Activated CD4-positive, alpha-beta memory T cell treated with anti-CD3 and anti-CD28 coated beads, Interleukin-2, amount 10 ng/mL, durations not matched to agents 7 days and 5 days (primary cell): ENCODE results near the gene NMT1. TPM values are rescaled to one million over a fixed set of nuclear protein-coding genes. Genes with fewer than 3 reads are reported as not detected.

Experiments
- CTCF ChIA-PET: fragments of 350-600 bp; sonication (Branson Sonifier 250); formaldehyde crosslinking; loops from one replicate; lab custom pipeline; 2021; ENCODE audit warnings: antibody characterized with exemption, inconsistent platforms; lab: Charles Lee
- POLR2A ChIA-PET: fragments of 350-600 bp; sonication (Branson Sonifier 250); formaldehyde crosslinking; loops from one replicate; lab custom pipeline; 2021; ENCODE audit warnings: antibody characterized with exemption; lab: Charles Lee
- DNase-seq: peaks from one replicate; pipeline ENCODE4 v3.0.0-alpha.2; 2020
- H3K27ac Mint-ChIP-seq: one replicate; pipeline ENCODE4 v1.8.0; 2021; ENCODE audit warnings: mild to moderate bottlenecking, mixed read lengths
- H3K27me3 Mint-ChIP-seq: one replicate; pipeline ENCODE4 v1.8.0; 2021; ENCODE audit warnings: mixed read lengths
- H3K36me3 Mint-ChIP-seq: one replicate; pipeline ENCODE4 v1.8.0; 2021; ENCODE audit warnings: low read depth, mixed read lengths
- H3K4me1 Mint-ChIP-seq: one replicate; pipeline ENCODE4 v1.8.0; 2021; ENCODE audit warnings: mixed read lengths
- H3K4me3 Mint-ChIP-seq: one replicate; pipeline ENCODE4 v1.8.0; 2021; ENCODE audit warnings: mild to moderate bottlenecking, mixed read lengths
- H3K9me3 Mint-ChIP-seq: one replicate; pipeline ENCODE4 v1.8.0; 2021; ENCODE audit warnings: mixed read lengths
- total RNA-seq, 2 experiments: library from RNA; stranded (reverse); gene quantifications; one replicate each; pipeline ENCODE4 v1.2.3, GENCODE V29; 2021

Gene NMT1
- total RNA-seq = 100 to 1,000 TPM; 114 TPM

DNA sequence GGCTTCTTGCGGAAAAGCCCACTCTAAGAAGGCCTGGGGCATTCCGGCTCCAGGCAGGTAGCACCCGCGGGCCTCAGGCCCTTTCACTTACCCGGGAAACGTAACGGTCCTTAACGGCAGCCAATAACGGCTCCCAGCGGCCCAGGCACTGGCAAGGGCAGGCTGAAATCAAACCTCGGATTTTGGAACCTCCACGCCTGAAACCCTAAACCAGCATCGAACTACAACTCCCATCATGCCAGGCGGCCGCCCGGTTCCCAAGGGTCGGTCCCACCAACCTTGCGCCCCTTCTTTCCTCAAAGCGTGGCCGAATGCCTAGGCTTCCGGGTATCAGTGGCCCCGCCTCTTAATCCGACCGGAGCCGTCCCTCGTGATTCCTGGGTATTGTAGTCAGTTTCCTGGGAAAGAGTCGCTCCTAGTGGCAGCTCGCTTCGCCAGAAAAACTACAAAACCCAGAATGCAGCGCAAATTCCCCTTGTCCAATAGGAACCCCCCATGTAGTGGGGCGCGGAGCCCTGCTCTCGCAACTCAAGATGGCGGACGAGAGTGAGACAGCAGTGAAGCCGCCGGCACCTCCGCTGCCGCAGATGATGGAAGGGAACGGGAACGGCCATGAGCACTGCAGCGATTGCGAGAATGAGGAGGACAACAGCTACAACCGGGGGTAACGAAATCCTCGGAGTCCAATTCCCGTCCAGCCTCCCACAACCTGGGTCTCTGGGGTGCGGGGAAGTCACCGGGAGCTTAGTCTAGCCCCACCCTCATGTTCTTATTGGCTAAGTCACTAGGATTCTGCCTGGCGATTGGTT, at the start of gene NMT1:
Gene NMT1, plus strand, starts transcription at position 521 of the 809 bp plus-strand sequence. Its CDS starts 13 bp downstream, at position 534.
- peak; percentile 98 for DNase-seq
- Mint-ChIP-seq H3K9me3 (no peaks in the 10 kb centered on the region), H3K4me3 (peak within 1 kb of the TSS; percentile 89), H3K36me3 (peaks cover 18% of the 10 kb centered on the region), H3K27me3 (no peaks in the 10 kb centered on the region), H3K27ac (peak within 1 kb of the TSS; percentile 96), H3K4me1 (peaks cover 42% of the 10 kb centered on the region)
- POLR2A ChIA-PET = interaction anchor here (0.6 to 6.6 kb wide), 27 partner anchors 11 to 874 kb away, joined by 3 to 159 read pairs (median 4); partner anchors contain the start of genes ACBD4, C1QL1, CCDC43 and DCAKD
- CTCF ChIA-PET = interaction anchor here (0.6 to 3.8 kb wide), 7 partner anchors 9 to 282 kb away, joined by 3 to 23 read pairs (median 3); partner anchors contain the start of gene ACBD4

DNA sequence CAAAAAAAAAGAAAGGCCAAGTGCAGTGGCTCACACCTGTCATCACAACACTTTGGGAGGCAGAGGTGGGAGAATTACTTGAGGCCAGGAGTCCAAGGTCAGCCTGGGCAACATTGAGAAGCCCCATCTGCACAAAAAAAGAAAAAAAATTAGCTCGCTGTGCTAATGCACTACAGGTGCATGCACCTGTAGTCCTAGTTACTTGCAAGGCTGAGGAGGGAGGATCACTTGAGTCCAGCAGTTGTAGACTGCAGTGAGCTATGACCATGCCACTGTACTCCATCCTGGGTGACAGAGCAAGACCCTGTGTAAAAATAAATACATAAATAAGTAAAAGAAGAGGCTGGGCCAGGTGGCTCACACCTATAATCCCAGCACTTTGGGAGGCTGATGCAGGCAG, 49.4 kb upstream of the NMT1 start:
- Mint-ChIP-seq H3K4me3 (no peak overlapping the region), H3K9me3 (no peaks in the 10 kb centered on the region), H3K27me3 (peaks cover 13% of the 10 kb centered on the region), H3K36me3 (no peaks in the 10 kb centered on the region), H3K27ac (no peak overlapping the region), H3K4me1 (peaks cover 7% of the 10 kb centered on the region)
- POLR2A ChIA-PET = no interaction called here
- CTCF ChIA-PET = interaction anchor here (0.9 kb wide), 1 partner anchor 14 kb away, joined by 3 read pairs; no protein-coding TSS in a partner anchor
- DNase-seq = no peak

DNA sequence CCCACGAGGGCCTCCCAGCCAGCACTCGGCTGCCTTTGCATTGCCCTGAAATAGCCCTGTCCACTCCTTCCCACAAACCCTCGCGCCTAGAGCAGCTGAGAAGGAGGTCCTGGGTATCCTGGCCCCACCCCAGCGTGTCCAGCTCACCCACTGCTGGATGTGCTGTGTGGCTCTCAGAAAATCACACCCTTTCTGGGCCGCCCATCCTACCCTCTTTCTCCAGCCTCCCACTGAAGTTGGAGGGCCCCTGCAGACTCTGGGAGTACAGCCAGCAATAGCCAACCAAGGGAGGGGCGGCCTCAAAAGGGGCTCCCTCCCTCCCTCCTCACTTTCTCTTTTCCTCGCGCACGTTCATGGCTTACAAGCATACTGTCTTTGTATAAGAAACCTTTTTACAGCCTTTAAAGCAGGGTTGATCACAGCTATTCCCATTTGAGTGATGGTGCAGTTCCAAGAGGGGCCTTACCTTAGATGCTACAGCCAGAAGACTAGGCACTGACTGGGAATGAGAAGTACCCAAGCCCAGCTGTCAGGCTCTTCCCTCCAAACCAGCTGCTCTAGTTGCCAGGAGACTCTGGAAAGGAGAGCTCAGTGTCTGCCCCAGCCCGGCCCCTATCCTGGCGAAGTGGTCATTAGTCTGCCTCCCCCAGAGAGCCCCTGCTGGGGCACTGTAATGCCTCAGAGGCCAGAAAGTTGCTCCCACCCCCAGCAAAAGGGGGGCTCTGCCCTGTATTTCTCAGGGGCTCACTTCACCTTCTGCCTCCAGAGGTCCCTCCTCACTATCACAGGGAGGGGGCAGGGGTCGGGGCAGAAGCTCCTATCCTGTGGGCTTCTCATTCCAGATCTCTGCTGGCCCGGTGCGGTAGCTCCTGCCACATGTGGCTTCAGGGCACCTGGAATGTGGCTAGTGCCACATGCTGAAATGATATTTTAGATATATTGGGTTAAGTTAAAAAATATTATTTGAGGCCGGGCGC, 47.8 kb upstream of the NMT1 start:
- Mint-ChIP-seq H3K27me3 (peaks cover 11% of the 10 kb centered on the region), H3K9me3 (no peaks in the 10 kb centered on the region), H3K36me3 (no peaks in the 10 kb centered on the region), H3K4me1 (peaks cover under 1% of the 10 kb centered on the region), H3K27ac (no peak overlapping the region), H3K4me3 (no peak overlapping the region)
- no peak for DNase-seq
- POLR2A ChIA-PET = interaction anchor here (0.8 kb wide), 1 partner anchor 11 kb away, joined by 3 read pairs; no protein-coding TSS in a partner anchor
- CTCF ChIA-PET = interaction anchor here (1.3 to 2.2 kb wide), 2 partner anchors 10 to 12 kb away, joined by 3 to 6 read pairs; no protein-coding TSS in a partner anchor

DNA sequence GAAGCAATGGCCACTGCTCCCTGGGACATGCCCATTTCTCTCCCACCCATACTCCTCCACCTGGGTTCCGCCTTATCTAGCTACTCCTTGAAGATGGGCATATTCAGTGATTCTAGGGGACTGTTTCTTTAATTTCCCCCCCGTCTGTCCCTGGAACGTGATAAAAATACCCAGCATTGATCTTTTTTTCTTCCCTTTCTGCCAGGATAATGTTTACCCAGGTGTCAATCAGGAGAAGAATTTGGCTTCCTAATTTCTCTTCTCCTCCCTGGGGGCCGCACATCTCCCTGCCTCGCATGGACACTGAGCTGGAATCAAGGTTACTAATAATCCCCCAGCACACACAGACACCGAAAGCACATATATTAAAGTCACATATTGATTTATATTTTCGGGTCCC, 44.9 kb upstream of the NMT1 start:
- Mint-ChIP-seq H3K27me3 (peaks cover 32% of the 10 kb centered on the region), H3K9me3 (no peaks in the 10 kb centered on the region), H3K27ac (no peak overlapping the region), H3K4me1 (peaks cover 13% of the 10 kb centered on the region), H3K4me3 (no peak overlapping the region), H3K36me3 (peaks cover 5% of the 10 kb centered on the region)
- ChIA-PET CTCF (interaction anchor here (0.9 kb wide), 1 partner anchor 9 kb away, joined by 4 read pairs; no protein-coding TSS in a partner anchor), POLR2A (no interaction called here)
- no peak for DNase-seq

DNA sequence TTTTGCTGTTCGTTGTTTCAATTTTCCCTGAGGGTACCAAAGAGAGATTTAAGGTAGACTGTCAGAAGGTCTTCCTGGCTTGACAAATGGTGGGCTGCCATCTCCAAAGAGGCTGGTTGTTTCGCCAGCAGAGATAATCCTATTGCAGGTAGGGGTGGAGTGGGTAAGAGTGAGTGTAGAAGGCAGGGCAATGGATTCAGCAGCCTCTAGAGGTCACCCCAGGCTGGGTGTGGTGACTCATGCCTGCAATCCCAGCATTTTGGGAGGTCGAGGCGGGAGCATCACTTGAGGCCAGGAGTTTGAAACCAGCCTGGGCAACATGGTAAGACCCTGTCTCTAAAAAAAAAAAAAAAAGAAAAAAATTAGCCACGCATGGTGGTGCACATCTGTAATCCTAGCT, 44.3 kb upstream of the NMT1 start:
- Mint-ChIP-seq H3K27me3 (peaks cover 36% of the 10 kb centered on the region), H3K27ac (no peak overlapping the region), H3K4me1 (peaks cover 15% of the 10 kb centered on the region), H3K9me3 (no peaks in the 10 kb centered on the region), H3K36me3 (peaks cover 5% of the 10 kb centered on the region), H3K4me3 (no peak overlapping the region)
- ChIA-PET CTCF (interaction anchor here (3.6 kb wide), 1 partner anchor 33 kb away, joined by 12 read pairs; no protein-coding TSS in a partner anchor), POLR2A (no interaction called here)
- no peak for DNase-seq

DNA sequence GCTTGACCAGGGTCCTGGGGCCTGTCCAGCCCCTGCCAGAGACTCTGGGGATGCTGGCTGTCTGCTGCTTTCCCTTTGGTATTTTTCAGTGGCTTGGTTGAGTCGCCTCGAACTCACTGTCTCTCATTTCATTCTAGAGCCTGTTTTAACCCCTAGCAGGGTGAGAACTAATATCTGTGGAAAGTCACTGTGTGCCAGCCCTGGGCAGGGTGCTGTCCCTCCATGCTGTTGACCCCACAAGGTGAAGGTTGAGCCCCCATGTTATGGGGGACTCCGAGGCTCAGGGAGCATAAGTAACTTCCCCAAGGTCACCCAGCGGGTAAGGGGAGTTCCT, 42.6 kb upstream of the NMT1 start:
- CTCF ChIA-PET = interaction anchor here (3.6 to 5.0 kb wide), 2 partner anchors 32 to 97 kb away, joined by 12 to 53 read pairs; no protein-coding TSS in a partner anchor
- POLR2A ChIA-PET = no interaction called here
- H3K27ac Mint-ChIP-seq = no peak overlapping the region
- H3K27me3 Mint-ChIP-seq = peaks cover 36% of the 10 kb centered on the region
- H3K4me1 Mint-ChIP-seq = peaks cover 17% of the 10 kb centered on the region
- no peak for DNase-seq
- no peaks in the 10 kb centered on the region for H3K9me3 Mint-ChIP-seq
- peak overlapping the region; percentile 71 for H3K4me3 Mint-ChIP-seq
- peaks cover 5% of the 10 kb centered on the region for H3K36me3 Mint-ChIP-seq

DNA sequence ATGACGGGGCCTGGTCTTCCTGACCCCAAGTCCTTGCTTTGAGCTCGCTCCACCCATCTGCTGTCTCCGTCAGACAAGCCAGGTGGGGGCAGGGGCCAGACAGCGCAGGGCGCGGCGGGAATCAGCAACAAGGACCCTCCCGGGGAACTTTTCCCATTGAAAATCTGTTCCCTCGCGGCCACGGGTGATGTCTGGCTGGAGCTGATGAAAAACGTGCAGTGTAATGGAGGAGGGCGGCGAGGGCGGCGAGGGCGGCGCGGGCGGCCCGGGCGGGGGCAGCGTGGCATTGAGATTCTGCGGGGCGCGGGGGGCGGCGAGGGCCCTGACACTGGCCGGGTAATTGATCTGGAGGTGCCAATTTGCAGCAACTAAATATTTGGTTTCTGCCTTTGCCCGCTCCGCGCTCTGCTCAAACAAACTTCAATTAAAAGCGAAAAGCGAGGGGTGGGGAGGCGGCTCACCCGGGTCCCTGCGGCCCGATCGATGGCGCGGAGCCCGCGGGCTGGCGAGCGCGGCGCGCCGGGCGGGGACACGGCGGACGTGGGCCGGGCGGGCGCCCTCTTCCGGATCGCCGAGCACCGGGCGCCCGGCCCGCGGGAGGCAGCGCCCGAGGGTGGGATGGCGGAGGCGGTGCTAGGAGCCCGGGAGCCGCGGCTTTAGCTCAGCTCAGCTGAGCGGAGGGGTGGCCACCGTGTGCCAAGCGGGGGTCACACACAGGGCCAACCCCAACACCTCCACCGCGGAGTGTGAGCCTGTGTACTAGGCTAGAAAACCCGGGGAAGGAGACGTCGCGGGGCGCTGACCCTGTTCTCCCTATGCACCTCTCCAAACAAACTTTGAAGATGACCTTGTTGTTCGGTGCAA, 42.0 kb upstream of the NMT1 start:
- peak; percentile 43 for DNase-seq
- peak overlapping the region; percentile 71 for H3K4me3 Mint-ChIP-seq
- H3K27ac Mint-ChIP-seq = no peak overlapping the region
- peaks cover 5% of the 10 kb centered on the region for H3K36me3 Mint-ChIP-seq
- ChIA-PET CTCF (interaction anchor here (1.1 to 5.0 kb wide), 6 partner anchors 31 to 240 kb away, joined by 3 to 53 read pairs (median 4); no protein-coding TSS in a partner anchor), POLR2A (interaction anchor here (1.1 to 3.2 kb wide), 4 partner anchors 32 to 120 kb away, joined by 4 to 16 read pairs (median 6); partner anchors contain the start of genes EFTUD2 and NMT1)
- peaks cover 36% of the 10 kb centered on the region for H3K27me3 Mint-ChIP-seq
- H3K4me1 Mint-ChIP-seq = peaks cover 17% of the 10 kb centered on the region
- H3K9me3 Mint-ChIP-seq = no peaks in the 10 kb centered on the region

DNA sequence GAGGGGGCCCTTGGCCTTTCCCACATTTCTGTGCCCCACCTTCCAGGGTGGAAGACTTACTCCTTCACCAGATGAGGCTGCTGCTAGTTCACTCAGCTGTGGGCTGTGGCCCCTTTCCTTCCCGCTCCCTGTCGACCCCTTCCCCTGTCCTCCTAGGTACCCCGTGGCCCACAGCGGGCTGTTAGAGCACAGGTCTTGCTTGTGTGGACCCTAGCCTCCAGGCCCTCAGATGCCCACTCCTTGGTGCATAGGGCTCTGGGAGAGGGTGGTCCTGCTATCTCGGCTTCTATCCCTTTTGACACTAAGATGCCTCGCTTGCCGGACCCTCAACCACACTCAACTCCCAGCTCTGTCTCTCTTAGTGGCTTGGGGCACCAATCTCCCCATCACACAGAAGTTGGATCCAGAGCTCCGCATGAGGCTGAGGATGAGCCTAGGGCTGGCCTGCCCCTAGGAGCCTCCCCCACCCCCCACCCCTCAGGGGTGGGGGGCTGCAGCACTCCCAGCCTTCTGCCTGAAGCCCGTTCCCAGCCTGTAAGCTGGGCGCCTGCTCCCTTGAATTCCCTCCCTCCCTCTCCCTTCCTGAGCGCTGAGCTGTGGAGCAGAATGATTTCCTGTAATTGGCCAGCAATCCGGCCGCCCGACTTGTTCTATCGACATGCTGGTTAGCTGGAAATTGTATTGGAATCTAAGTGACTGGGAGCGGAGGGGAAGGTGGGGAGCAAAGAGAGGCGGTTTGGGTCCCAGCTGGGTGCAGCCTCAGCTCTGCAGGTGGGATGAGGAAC, 40.6 kb upstream of the NMT1 start:
- peaks cover 5% of the 10 kb centered on the region for H3K36me3 Mint-ChIP-seq
- no peak for DNase-seq
- no peak overlapping the region for H3K27ac Mint-ChIP-seq
- peaks cover 36% of the 10 kb centered on the region for H3K27me3 Mint-ChIP-seq
- H3K4me1 Mint-ChIP-seq = peaks cover 17% of the 10 kb centered on the region
- CTCF ChIA-PET = interaction anchor here (0.6 to 5.0 kb wide), 15 partner anchors 11 to 245 kb away, joined by 3 to 53 read pairs (median 4); partner anchors contain the start of genes ACBD4 and C1QL1
- POLR2A ChIA-PET = interaction anchor here (0.9 to 3.2 kb wide), 8 partner anchors 30 to 245 kb away, joined by 3 to 16 read pairs (median 4); partner anchors contain the start of genes EFTUD2 and NMT1
- no peaks in the 10 kb centered on the region for H3K9me3 Mint-ChIP-seq
- H3K4me3 Mint-ChIP-seq = peak overlapping the region; percentile 7

DNA sequence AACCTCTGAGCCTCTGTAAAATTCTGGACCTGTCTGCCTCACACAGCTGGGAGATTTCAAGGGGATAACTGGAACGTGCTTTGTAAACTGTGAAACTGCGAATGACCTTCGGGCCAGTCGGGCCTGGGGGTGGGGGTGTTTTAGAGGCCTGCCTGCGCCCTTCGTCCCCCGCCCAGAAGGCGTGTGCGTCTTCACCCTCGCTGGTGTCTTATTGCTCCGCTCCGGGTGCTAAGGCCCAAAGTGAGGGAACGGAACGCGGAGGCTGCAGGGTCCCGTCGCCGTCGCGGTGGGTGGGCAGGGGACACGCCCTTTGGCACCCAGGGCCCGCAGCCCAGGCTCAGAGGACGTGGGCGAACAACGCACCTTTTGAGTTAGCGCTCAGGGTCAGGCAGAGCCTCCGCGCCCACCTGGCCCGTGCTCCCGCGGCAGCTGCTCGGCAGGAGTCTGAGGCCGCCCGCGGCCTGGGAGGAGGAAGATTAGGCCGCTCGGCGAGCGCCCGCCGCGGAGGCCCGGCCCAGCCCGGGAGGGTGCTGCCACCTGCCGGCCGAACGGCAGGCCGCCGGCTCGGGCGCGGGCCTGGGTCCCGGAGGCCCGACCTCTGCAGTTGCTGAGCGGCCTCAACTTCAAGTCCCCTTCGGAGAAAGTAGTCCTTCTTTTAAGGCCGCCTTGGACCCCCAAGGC, 39.4 kb upstream of the NMT1 start:
- peaks cover 5% of the 10 kb centered on the region for H3K36me3 Mint-ChIP-seq
- H3K9me3 Mint-ChIP-seq = no peaks in the 10 kb centered on the region
- peak overlapping the region; percentile 0 for H3K4me3 Mint-ChIP-seq
- POLR2A ChIA-PET = interaction anchor here (0.9 to 3.2 kb wide), 5 partner anchors 13 to 246 kb away, joined by 3 to 16 read pairs (median 3); partner anchors contain the start of genes EFTUD2 and KIF18B
- peaks cover 17% of the 10 kb centered on the region for H3K4me1 Mint-ChIP-seq
- no peak overlapping the region for H3K27ac Mint-ChIP-seq
- CTCF ChIA-PET = interaction anchor here (0.6 to 5.0 kb wide), 20 partner anchors 10 to 166 kb away, joined by 3 to 53 read pairs (median 4); partner anchors contain the start of genes ACBD4 and C1QL1
- H3K27me3 Mint-ChIP-seq = peaks cover 34% of the 10 kb centered on the region
- DNase-seq = peak; percentile 68

DNA sequence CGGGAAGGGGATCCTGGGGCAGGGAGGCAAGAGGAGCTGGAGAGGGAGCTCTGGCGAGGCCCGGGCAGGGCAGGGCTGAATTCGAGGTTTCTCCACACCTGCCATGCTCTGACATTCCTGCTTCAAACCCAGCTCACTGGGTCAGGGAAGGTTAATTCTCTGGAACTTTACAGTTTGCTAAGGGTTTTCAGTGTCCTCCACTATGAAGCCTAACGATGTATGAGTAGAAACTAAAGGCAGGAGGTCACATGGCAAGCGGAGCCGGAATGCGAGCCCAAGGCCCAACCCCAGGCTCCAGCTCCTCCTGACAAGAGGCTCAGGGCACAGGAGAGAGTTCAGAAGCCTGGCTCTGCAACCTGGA, 38.8 kb upstream of the NMT1 start:
- H3K4me3 Mint-ChIP-seq = no peak overlapping the region
- DNase-seq = no peak
- POLR2A ChIA-PET = interaction anchor here (0.9 to 3.2 kb wide), 3 partner anchors 13 to 102 kb away, joined by 3 to 16 read pairs (median 3); partner anchors contain the start of gene KIF18B

More for the DNA sequence above, 38.8 kb upstream of the NMT1 start:
- Mint-ChIP-seq H3K27me3 (peaks cover 32% of the 10 kb centered on the region), H3K36me3 (peaks cover 5% of the 10 kb centered on the region), H3K4me1 (peaks cover 17% of the 10 kb centered on the region), H3K9me3 (no peaks in the 10 kb centered on the region), H3K27ac (no peak overlapping the region)
- CTCF ChIA-PET = interaction anchor here (0.7 to 5.0 kb wide), 17 partner anchors 9 to 125 kb away, joined by 3 to 53 read pairs (median 4); partner anchors contain the start of genes ACBD4 and C1QL1
